Measurements from ENCODE around the gene MT2A.

GRCh38 chr16:56606071-56606475, 2.3 kb upstream of the MT2A start:
- TF ChIP-seq EZH2phosphoT487 (conservative IDR thresholded peaks at IDR 0.05; ENCODE audit: low read length) = no peak
- TF ChIP-seq CTCF (IDR thresholded peaks at IDR 0.05; ENCODE audit: insufficient read depth, low read length, poor library complexity, severe bottlenecking) = no peak

All from SU-DHL-6 (cell line).